Immature natural killer cell (primary cell): ENCODE data around the gene RNF115. TPM values are rescaled to one million over a fixed set of nuclear protein-coding genes. Genes with fewer than 3 reads are reported as not detected.
"Not testable (repeated sequence)": the region's sequence is repeated elsewhere in the genome, so short reads cannot be mapped to it uniquely, and the experiment has no call there.

Experiments used
- DNase-seq, 3 donors: peaks; one replicate each; pipeline ENCODE4 v3.0.0; 2022; ENCODE audit warnings: mixed read lengths in 1 of 3
- H3K27ac Mint-ChIP-seq, 6 donors: one replicate each; pipeline ENCODE4 v1.8.0; 2020; ENCODE audit warnings: mixed read lengths in 6 of 6, mild to moderate bottlenecking in 5 of 6, inconsistent platforms in 4 of 6, moderate library complexity in 3 of 6
- H3K27me3 Mint-ChIP-seq, 3 donors: one replicate each; pipeline ENCODE4 v1.8.0; 2020 to 2021; ENCODE audit warnings: low read depth in 3 of 3, mild to moderate bottlenecking in 3 of 3, mixed read lengths in 3 of 3, moderate library complexity in 3 of 3, inconsistent platforms in 1 of 3
- H3K36me3 Mint-ChIP-seq, 3 donors: one replicate each; pipeline ENCODE4 v1.8.0; 2020; ENCODE audit warnings: mixed read lengths in 3 of 3, inconsistent platforms in 2 of 3, mild to moderate bottlenecking in 2 of 3
- H3K4me1 Mint-ChIP-seq, 2 donors: one replicate each; pipeline ENCODE4 v1.8.0; 2020; ENCODE audit warnings: inconsistent platforms in 2 of 2, mild to moderate bottlenecking in 2 of 2, mixed read lengths in 2 of 2, moderate library complexity in 1 of 2
- H3K4me3 Mint-ChIP-seq, 5 donors: one replicate each; pipeline ENCODE4 v1.8.0; 2020; ENCODE audit warnings: mild to moderate bottlenecking in 5 of 5, mixed read lengths in 5 of 5, inconsistent platforms in 3 of 5, moderate library complexity in 3 of 5
- H3K9me3 Mint-ChIP-seq, 6 donors: one replicate each; pipeline ENCODE4 v1.8.0; 2020; ENCODE audit warnings: mild to moderate bottlenecking in 6 of 6, mixed read lengths in 6 of 6, inconsistent platforms in 4 of 6, moderate library complexity in 3 of 6
- polyA plus RNA-seq, 3 donors: library from polyadenylated mRNA; unstranded; fragments of 300-500 nt; fragmentation: Illumina TruSeq; gene quantifications; one replicate each; pipeline ENCODE4 v1.2.3, GENCODE V29; 2021

The RNF115 gene
- polyA plus RNA-seq, 3 donors from 2014 or later: 4.7 to 9.4 (median 8.3) TPM

- Mint-ChIP-seq H3K4me1 (peaks cover 21 to 39% of the 10 kb centered on the region in 2 donors), H3K36me3 (peaks cover 0 to 30% (median 18%) of the 10 kb centered on the region in 3 donors), H3K27ac (peak overlapping the region in 2 of 6 donors; percentile 7 to 14), H3K9me3 (no peaks in the 10 kb centered on the region), H3K4me3 (no peak overlapping the region), H3K27me3 (peaks cover 0 to 2% (median 0%) of the 10 kb centered on the region in 3 donors)
- DNase-seq: no peak
Measured at GRCh38 chr1:145784409-145784808, 39.5 kb downstream of the RNF115 start.

DNA sequence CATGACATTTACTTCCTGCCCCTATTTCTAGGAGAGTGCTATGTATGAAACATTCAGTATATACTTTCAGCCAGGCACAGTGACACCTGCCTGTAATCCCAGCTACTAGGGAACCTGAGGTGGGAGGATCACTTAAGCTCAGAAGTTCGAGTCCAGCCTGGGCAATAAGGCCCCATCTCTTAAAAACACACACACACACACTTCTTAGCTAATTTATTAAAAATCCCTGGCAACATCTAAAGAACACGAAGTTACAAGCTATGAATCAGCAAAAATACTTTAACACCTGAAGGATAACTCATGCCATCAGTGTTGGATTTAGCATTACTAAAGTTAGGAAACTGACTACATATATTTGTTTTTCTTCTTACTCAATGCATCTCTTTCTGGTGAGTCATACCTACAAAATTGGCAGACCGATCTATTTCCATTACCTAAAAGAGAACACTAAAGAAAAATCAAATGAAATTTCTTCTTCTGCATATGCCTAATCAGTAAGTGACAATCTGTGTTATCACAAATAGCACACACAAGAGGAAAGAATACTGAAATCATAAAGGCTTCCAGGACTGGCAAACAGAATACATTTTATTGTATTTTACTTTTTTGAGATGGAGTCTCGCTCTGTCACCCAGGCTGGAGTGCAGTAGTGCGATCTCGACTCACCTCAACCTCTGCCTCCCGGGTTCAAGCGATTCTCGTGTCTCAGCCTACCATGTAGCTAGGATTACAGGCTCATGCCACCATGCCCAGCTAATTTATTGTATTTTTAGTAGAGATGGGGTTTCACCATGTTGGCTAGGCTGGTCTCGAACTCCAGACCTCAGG is 41.4 kb downstream of the RNF115 start:
- H3K4me3 Mint-ChIP-seq: no peak overlapping the region
- peaks cover 0 to 2% (median 0%) of the 10 kb centered on the region in 3 donors for H3K27me3 Mint-ChIP-seq
- peak overlapping the region in 2 of 6 donors; percentile 9 for H3K27ac Mint-ChIP-seq
- H3K36me3 Mint-ChIP-seq: peaks cover 0 to 21% (median 15%) of the 10 kb centered on the region in 3 donors
- peaks cover 21 to 30% of the 10 kb centered on the region in 2 donors for H3K4me1 Mint-ChIP-seq
- no peaks in the 10 kb centered on the region for H3K9me3 Mint-ChIP-seq
- DNase-seq: no peak

GRCh38 chr1:145778146-145778540 is 45.8 kb downstream of the RNF115 start:
- Mint-ChIP-seq H3K36me3 (peaks cover 0 to 11% (median 3%) of the 10 kb centered on the region in 3 donors), H3K27ac (peak overlapping the region in 1 of 6 donors; percentile 35), H3K9me3 (no peaks in the 10 kb centered on the region), H3K4me1 (peaks cover 14 to 16% of the 10 kb centered on the region in 2 donors), H3K4me3 (no peak overlapping the region), H3K27me3 (peaks cover 0 to 2% (median 0%) of the 10 kb centered on the region in 3 donors)
- no peak for DNase-seq

DNA sequence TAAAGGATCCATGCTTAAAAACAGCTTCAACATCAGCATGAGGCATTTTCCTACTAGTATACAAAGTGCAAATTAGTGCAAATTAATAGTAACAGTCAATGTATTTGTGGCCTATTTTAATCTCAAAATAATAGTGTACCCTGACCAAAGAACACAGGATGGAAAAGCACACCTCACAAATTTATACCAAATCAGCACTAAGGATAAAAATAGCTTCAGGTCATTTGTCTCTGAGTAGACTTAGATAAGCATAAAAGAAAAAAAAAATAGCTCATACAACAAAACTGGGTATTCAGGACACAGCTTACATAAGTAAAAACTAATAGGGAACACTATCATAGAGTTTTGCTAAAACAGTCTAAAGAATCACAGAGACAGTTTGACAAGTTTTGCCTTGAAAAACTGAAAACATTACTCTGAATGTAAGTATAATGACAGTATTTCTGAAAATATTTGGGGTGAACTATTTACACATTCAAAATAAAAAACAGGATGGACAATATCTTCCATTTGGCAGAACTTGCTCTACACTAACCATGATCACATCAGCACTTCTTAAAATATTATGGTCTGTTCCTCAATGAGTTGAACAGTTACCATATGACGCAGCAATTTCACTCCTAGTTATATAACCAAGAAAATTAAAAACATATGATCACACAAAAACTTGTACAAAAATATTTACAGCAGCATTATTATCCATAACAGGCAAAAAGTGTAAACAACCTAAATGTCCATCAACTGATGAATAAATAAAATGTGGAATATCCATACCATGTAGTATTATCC is 46.3 kb downstream of the RNF115 start:
- Mint-ChIP-seq H3K4me1 (peaks cover 15 to 22% of the 10 kb centered on the region in 2 donors), H3K9me3 (no peaks in the 10 kb centered on the region), H3K4me3 (no peak overlapping the region), H3K36me3 (peaks cover 0 to 15% (median 6%) of the 10 kb centered on the region in 3 donors), H3K27me3 (peaks cover 0 to 2% (median 0%) of the 10 kb centered on the region in 3 donors), H3K27ac (peak overlapping the region in 5 of 6 donors; percentile 17 to 58 (median 35))
- no peak for DNase-seq

DNA sequence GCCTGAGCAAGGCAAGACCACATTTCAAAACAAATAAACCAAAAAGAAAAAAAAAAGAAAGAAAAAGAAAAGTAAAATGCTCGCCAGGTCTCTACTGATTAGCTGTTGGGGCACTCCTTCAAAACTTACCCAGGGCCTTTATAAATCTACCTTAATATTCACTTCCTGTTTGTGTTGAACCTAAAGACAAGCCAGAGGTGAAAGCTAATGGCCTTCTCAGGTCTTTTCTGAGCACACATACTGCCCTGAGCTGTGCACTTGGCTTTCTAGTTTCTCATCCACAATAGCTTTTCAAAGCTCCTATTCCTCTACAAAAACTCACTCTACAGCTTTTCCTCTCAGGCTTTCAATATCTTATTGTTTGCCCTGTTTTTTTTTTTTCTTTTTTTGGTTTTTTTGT is 50.5 kb downstream of the RNF115 start:
- H3K36me3 Mint-ChIP-seq: peaks cover 0 to 23% (median 9%) of the 10 kb centered on the region in 3 donors
- no peak for DNase-seq
- H3K27ac Mint-ChIP-seq: peak overlapping the region; percentile 58 to 90 (median 78)
- H3K27me3 Mint-ChIP-seq: no peaks in the 10 kb centered on the region
- peaks cover 18 to 26% of the 10 kb centered on the region in 2 donors for H3K4me1 Mint-ChIP-seq
- H3K9me3 Mint-ChIP-seq: no peaks in the 10 kb centered on the region
- peak overlapping the region in 1 of 5 donors; percentile 4 for H3K4me3 Mint-ChIP-seq

DNA sequence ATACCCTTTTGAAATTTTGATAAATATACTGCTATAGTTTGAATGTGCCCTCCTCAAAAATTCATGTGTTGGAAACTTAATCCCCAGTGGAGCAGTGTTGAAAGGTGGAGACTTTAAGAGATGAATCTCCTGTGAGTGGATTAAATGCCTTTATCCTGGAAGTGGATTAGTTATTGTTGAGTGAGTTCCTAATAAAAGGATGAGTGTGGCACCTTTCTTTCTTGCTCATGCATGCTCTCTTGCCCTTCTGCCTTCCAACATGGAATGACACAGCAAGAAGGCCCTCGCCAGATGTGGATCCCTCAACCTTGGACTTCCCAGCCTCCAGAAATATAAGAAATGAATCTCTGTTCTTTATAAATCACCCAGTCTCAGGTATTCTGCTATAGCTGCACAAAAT is 52.8 kb downstream of the RNF115 start:
- Mint-ChIP-seq H3K36me3 (peaks cover 0 to 23% (median 9%) of the 10 kb centered on the region in 3 donors), H3K27me3 (no peaks in the 10 kb centered on the region), H3K9me3 (no peaks in the 10 kb centered on the region), H3K27ac (no peak overlapping the region), H3K4me3 (no peak overlapping the region), H3K4me1 (peaks cover 18 to 26% of the 10 kb centered on the region in 2 donors)
- DNase-seq: no peak

GRCh38 chr1:145768004-145768403 is 55.9 kb downstream of the RNF115 start:
- H3K27me3 Mint-ChIP-seq, H3K27ac Mint-ChIP-seq, H3K4me3 Mint-ChIP-seq, DNase-seq, H3K9me3 Mint-ChIP-seq, H3K4me1 Mint-ChIP-seq: not testable (repeated sequence)
- peaks cover 0 to 18% (median 9%) of the 10 kb centered on the region in 3 donors for H3K36me3 Mint-ChIP-seq

- H3K9me3 Mint-ChIP-seq, H3K27ac Mint-ChIP-seq, H3K4me3 Mint-ChIP-seq, H3K4me1 Mint-ChIP-seq, DNase-seq, H3K27me3 Mint-ChIP-seq: not testable (repeated sequence)
- H3K36me3 Mint-ChIP-seq: peaks cover 0 to 14% (median 4%) of the 10 kb centered on the region in 3 donors
Measured at GRCh38 chr1:145766926-145767325, 57.0 kb downstream of the RNF115 start.

GRCh38 chr1:145765585-145766360 is 58.1 kb downstream of the RNF115 start:
- H3K4me3 Mint-ChIP-seq, DNase-seq, H3K27me3 Mint-ChIP-seq, H3K9me3 Mint-ChIP-seq, H3K4me1 Mint-ChIP-seq, H3K27ac Mint-ChIP-seq: not testable (repeated sequence)
- peaks cover under 1 to 15% (median 2%) of the 10 kb centered on the region in 3 donors for H3K36me3 Mint-ChIP-seq

- H3K27ac Mint-ChIP-seq: not testable (repeated sequence)
- peaks cover 4 to 12% of the 10 kb centered on the region in 2 donors for H3K4me1 Mint-ChIP-seq
Measured at GRCh38 chr1:145765127-145765526, 58.8 kb downstream of the RNF115 start.

DNA sequence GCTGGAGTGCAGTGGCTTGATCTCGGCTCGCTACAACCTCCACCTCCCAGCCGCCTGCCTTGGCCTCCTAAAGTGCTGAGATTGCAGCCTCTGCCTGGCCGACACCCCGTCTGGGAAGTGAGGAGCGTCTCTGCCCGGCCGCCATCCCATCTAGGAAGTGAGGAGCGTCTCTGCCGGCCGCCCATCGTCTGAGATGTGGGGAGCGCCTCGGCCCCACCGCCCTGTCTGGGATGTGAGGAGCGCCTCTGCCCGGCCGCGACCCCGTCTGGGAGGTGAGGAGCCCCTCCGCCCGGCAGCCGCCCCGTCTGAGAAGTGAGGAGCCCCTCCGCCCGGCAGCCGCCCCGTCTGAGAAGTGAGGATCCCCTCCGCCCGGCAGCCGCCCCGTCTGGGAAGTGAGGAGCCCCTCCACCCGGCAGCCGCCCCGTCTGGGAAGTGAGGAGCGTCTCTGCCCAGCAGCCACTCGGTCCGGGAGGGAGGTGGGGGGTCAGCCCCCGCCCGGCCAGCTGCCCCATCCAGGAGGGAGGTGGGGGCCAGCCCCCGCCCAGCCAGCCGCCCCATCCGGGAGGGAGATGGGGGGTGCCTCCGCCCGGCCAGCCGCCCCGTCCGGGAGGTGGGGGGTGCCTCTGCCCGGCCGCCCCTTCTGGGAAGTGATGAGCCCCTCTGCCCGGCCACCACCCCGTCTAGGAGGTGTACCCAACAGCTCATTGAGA is 59.5 kb downstream of the RNF115 start:
- not testable (repeated sequence) for H3K9me3 Mint-ChIP-seq, H3K27ac Mint-ChIP-seq, H3K4me3 Mint-ChIP-seq, H3K27me3 Mint-ChIP-seq, DNase-seq
- Mint-ChIP-seq H3K4me1 (peaks cover 7 to 13% of the 10 kb centered on the region in 2 donors), H3K36me3 (peaks cover 0 to 20% (median 6%) of the 10 kb centered on the region in 3 donors)

More at GRCh38 chr1:145765127-145765526, 58.8 kb downstream of the RNF115 start:
- not testable (repeated sequence) for H3K9me3 Mint-ChIP-seq, DNase-seq, H3K4me3 Mint-ChIP-seq, H3K27me3 Mint-ChIP-seq
- H3K36me3 Mint-ChIP-seq: peaks cover 0 to 19% (median 6%) of the 10 kb centered on the region in 3 donors

- Mint-ChIP-seq H3K27ac (peak overlapping the region in 1 of 6 donors; percentile 25), H3K36me3 (peaks cover 6 to 30% (median 6%) of the 10 kb centered on the region in 3 donors), H3K4me1 (peaks cover 7 to 29% of the 10 kb centered on the region in 2 donors)
- not testable (repeated sequence) for H3K4me3 Mint-ChIP-seq, H3K27me3 Mint-ChIP-seq, DNase-seq, H3K9me3 Mint-ChIP-seq
Measured at GRCh38 chr1:145762001-145762400, 61.9 kb downstream of the RNF115 start.

DNA sequence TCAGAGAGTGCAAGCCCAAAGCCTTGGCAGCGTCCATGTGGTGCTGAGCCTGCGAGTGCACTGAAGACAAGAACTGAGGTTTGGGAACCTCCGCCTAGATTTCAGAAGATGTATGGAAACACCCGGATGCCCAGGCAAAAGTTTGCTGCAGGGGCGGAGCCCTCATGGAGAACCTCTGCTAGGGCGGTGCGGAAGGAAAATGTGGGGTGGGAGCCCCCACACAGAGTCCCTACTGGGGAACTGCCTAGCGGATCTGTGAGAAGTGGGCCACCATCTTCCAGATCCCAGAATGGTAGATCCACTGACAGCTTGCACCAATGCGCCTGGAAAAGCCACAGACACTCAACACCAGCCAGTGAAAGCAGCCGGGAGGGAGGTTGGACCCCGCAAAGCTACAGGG is 62.4 kb downstream of the RNF115 start:
- H3K27me3 Mint-ChIP-seq, H3K27ac Mint-ChIP-seq, DNase-seq, H3K9me3 Mint-ChIP-seq, H3K4me3 Mint-ChIP-seq: not testable (repeated sequence)
- Mint-ChIP-seq H3K36me3 (peaks cover 6 to 32% (median 6%) of the 10 kb centered on the region in 3 donors), H3K4me1 (peaks cover 7 to 29% of the 10 kb centered on the region in 2 donors)
